ENCODE data around the gene CACNA1I. TPM values are rescaled to one million over a fixed set of nuclear protein-coding genes. Genes with fewer than 3 reads are reported as not detected.

Gene CACNA1I
- total RNA-seq, 1 experiment from 2014 or later: 0.15 TPM

DNA sequence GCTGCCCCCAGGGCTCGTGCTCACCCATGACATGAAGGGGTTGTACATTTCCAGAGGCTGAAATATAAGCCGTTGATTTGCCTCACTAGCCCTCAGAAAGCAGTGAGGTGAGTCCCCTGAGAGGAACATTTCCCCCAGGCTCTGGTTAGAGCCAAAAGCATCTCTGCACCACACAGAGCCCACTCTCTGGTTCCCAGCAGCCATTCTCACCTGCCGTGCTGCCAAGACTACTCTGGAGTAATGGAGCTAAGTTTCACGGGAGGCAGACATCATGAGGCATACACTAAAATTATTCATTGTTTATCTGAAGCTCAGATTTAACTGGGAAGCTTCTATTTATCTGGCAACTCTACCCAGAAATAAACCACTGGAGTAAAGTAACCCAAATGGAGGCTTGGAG lies 40.8 kb downstream of the CACNA1I start (continued):
- no peak for TF ChIP-seq CTCF (IDR thresholded peaks at IDR 0.05 in 2 of 3, conservative IDR thresholded peaks at IDR 0.05 in 1 of 3; ENCODE audit: borderline replicate concordance in 1 of 3, insufficient read depth in 1 of 3, low read depth in 2 of 3, low read length in 2 of 3)
- TF ChIP-seq POLR2AphosphoS5 (IDR thresholded peaks at IDR 0.05; ENCODE audit: low read depth, low read length): no peak
- no peak for TF ChIP-seq SRF (IDR thresholded peaks at IDR 0.05; ENCODE audit: low read depth)
- TF ChIP-seq REST (IDR thresholded peaks at IDR 0.05; ENCODE audit: low read depth): no peak

GRCh38 chr22:39612811-39613548 lies 42.4 kb downstream of the CACNA1I start:
- no peak overlapping the region for H2AFZ ChIP-seq (ENCODE audit: low read depth, low read length, poor library complexity, severe bottlenecking)
- no peaks in the 10 kb centered on the region; a peak in 1 of 4 replicates for H3K9me3 ChIP-seq (ENCODE audit: control insufficient read depth in 1 of 2, insufficient read depth in 1 of 2, low read depth in 1 of 2, low read length in 2 of 2)
- no TSS peak for BruUV-seq (replicated peaks)
- DNase-seq (ENCODE audit: low read depth, low spot score): no peak
- peaks cover 14% of the 10 kb centered on the region; the same call in 1 of the 2 replicates for H3K27me3 ChIP-seq (ENCODE audit: insufficient read depth, low read length)
- H3K4me2 ChIP-seq (ENCODE audit: low read length): no peak overlapping the region
- TF ChIP-seq POLR2AphosphoS5 (IDR thresholded peaks at IDR 0.05; ENCODE audit: low read depth, low read length): no peak
- no peak for TF ChIP-seq REST (IDR thresholded peaks at IDR 0.05; ENCODE audit: low read depth)
- no peak for TF ChIP-seq EZH2 (IDR thresholded peaks at IDR 0.05)
- TF ChIP-seq SP1 (IDR thresholded peaks at IDR 0.05; ENCODE audit: low read depth): no peak
- TF ChIP-seq JUND (IDR thresholded peaks at IDR 0.05): no peak
- intact Hi-C loops (cut with micrococcal nuclease): no loop called here
- no peaks in the 10 kb centered on the region for H3K9me2 ChIP-seq (ENCODE audit: insufficient read depth)
- no peaks in the 10 kb centered on the region for H3K36me3 ChIP-seq (ENCODE audit: control insufficient read depth in 1 of 2, insufficient read depth in 2 of 2, low read length in 2 of 2)
- H3K9ac ChIP-seq (ENCODE audit: low read length): no peak overlapping the region
- H3K4me1 ChIP-seq (ENCODE audit: control insufficient read depth in 1 of 2, insufficient read depth in 2 of 2, low read length in 2 of 2): no peaks in the 10 kb centered on the region
- H3K79me2 ChIP-seq (ENCODE audit: insufficient read depth, low read length): no peaks in the 10 kb centered on the region
- RAD21 ChIA-PET (ENCODE audit: low non-redundant PET in 1 of 2, low total read pairs in 2 of 2, uncharacterized antibody in 2 of 2, unreplicated experiment in 2 of 2): no interaction called here
- no peak for ATAC-seq
- CTCF ChIA-PET: no interaction called here
- no peak overlapping the region for H3K27ac ChIP-seq (ENCODE audit: low read depth, low read length)
- no peak overlapping the region for H3K4me3 ChIP-seq (replicated peaks in 1 of 2; ENCODE audit: low read depth in 1 of 2, low read length in 2 of 2)
- H4K20me1 ChIP-seq (ENCODE audit: insufficient read depth): no peaks in the 10 kb centered on the region
- POLR2A ChIA-PET: interaction anchor here (1.0 kb wide), 1 partner anchor 76 kb away, joined by 4 read pairs; no protein-coding TSS in a partner anchor
